Mesenchymal stem cell (in vitro differentiated cells and primary cell): ENCODE measurements around the gene ZC3H4.

Experiments used
- DNase-seq: peaks from one replicate; pipeline ENCODE4 v3.0.0-alpha.2; 2013
- H2AFZ ChIP-seq: one replicate; pipeline ENCODE4 v1.6.1; 2013; ENCODE audit warnings: low read depth, mild to moderate bottlenecking, control low read depth, inconsistent platforms, low read length, moderate library complexity
- H2AK5ac ChIP-seq: 2 replicates; pipeline ENCODE4 v1.6.1; 2013; ENCODE audit warnings: low read length, moderate library complexity, mild to moderate bottlenecking, inconsistent platforms; ENCODE audit not compliant: severe bottlenecking
- H2BK120ac ChIP-seq: one replicate; pipeline ENCODE4 v1.6.1; 2013; ENCODE audit warnings: low read depth, mild to moderate bottlenecking, inconsistent platforms, low read length, moderate library complexity
- H2BK12ac ChIP-seq, 2 experiments: one replicate each; pipeline ENCODE4 v1.6.1; 2013; ENCODE audit warnings: inconsistent platforms in 2 of 2, low read length in 2 of 2, mild to moderate bottlenecking in 2 of 2, moderate library complexity in 2 of 2, control low read depth in 1 of 2
- H2BK15ac ChIP-seq: one replicate; pipeline ENCODE4 v1.6.1; 2013; ENCODE audit warnings: mild to moderate bottlenecking, low read depth, inconsistent platforms; ENCODE audit not compliant: poor library complexity, severe bottlenecking
- H2BK5ac ChIP-seq: 2 replicates; pipeline ENCODE4 v1.6.1; 2013; ENCODE audit warnings: low read depth, mild to moderate bottlenecking, low read length, control low read depth, inconsistent platforms; ENCODE audit not compliant: poor library complexity, severe bottlenecking
- H3K14ac ChIP-seq, 2 experiments: one replicate each; pipeline ENCODE4 v1.6.1; 2013; ENCODE audit warnings: inconsistent platforms in 2 of 2, low read length in 2 of 2, control low read depth in 1 of 2, mild to moderate bottlenecking in 1 of 2, moderate library complexity in 1 of 2
- H3K18ac ChIP-seq, 2 experiments: one replicate each; pipeline ENCODE4 v1.6.1; 2013; ENCODE audit warnings: inconsistent platforms in 2 of 2, low read length in 2 of 2, control low read depth in 1 of 2, low read depth in 1 of 2, mild to moderate bottlenecking in 1 of 2
- H3K23ac ChIP-seq, 2 experiments: one replicate each; pipeline ENCODE4 v1.6.1; 2013; ENCODE audit warnings: inconsistent platforms in 2 of 2, low read length in 2 of 2, mild to moderate bottlenecking in 2 of 2, moderate library complexity in 2 of 2, control low read depth in 1 of 2
- H3K27ac ChIP-seq: 2 replicates; pipeline ENCODE4 v1.5.1; 2013; ENCODE audit warnings: mild to moderate bottlenecking, moderate library complexity, low read length, control low read depth, inconsistent platforms; ENCODE audit not compliant: poor library complexity, severe bottlenecking
- H3K27me3 ChIP-seq, 2 experiments: 2 replicates each; pipeline versions ENCODE4 v1.6.1 to v1.7.0; 2013; ENCODE audit warnings: low read length in 2 of 2, mild to moderate bottlenecking in 2 of 2, moderate library complexity in 2 of 2, control low read depth in 1 of 2, inconsistent platforms in 1 of 2; ENCODE audit not compliant: control insufficient read depth in 1 of 2, insufficient read depth in 1 of 2
- H3K36me3 ChIP-seq, 2 experiments: 2 replicates each; pipeline versions ENCODE4 v1.6.1 to v1.7.0; 2013; ENCODE audit warnings: low read length in 2 of 2, control low read depth in 1 of 2, inconsistent platforms in 1 of 2, low read depth in 1 of 2, mild to moderate bottlenecking in 1 of 2; ENCODE audit not compliant: insufficient read depth in 2 of 2, control insufficient read depth in 1 of 2
- H3K4ac ChIP-seq, 2 experiments: one replicate each; pipeline ENCODE4 v1.6.1; 2013; ENCODE audit warnings: inconsistent platforms in 2 of 2, low read length in 2 of 2, mild to moderate bottlenecking in 2 of 2, moderate library complexity in 2 of 2, control low read depth in 1 of 2, low read depth in 1 of 2
- H3K4me1 ChIP-seq: 2 replicates; pipeline ENCODE4 v1.6.1; 2013; ENCODE audit warnings: low read depth, low read length, control low read depth; ENCODE audit not compliant: control insufficient read depth, insufficient read depth
- H3K4me2 ChIP-seq: 2 replicates; pipeline ENCODE4 v1.6.1; 2013; ENCODE audit warnings: low read length, mild to moderate bottlenecking, inconsistent platforms; ENCODE audit not compliant: poor library complexity, severe bottlenecking
- H3K4me3 ChIP-seq, 2 experiments: 2 replicates each; pipeline versions ENCODE4 v1.5.1 to v1.7.0; 2013; ENCODE audit warnings: low read length in 2 of 2, mild to moderate bottlenecking in 2 of 2, control low read depth in 1 of 2, low read depth in 1 of 2; ENCODE audit not compliant: insufficient read depth in 1 of 2
- H3K79me1 ChIP-seq: replicated peaks from 2 replicates; pipeline ENCODE4 v1.6.1; 2013; ENCODE audit warnings: mild to moderate bottlenecking, control low read depth, low read length, inconsistent platforms; ENCODE audit not compliant: poor library complexity, severe bottlenecking
- H3K9ac ChIP-seq: 2 replicates; pipeline ENCODE4 v1.7.0; 2013; ENCODE audit warnings: mild to moderate bottlenecking, low read length, moderate library complexity
- H3K9me3 ChIP-seq: 2 replicates; pipeline ENCODE4 v1.7.0; 2013; ENCODE audit warnings: mild to moderate bottlenecking, low read length; ENCODE audit not compliant: control insufficient read depth
- H4K8ac ChIP-seq: one replicate; pipeline ENCODE4 v1.6.1; 2013; ENCODE audit warnings: inconsistent platforms, mild to moderate bottlenecking, low read length, moderate library complexity
- H4K91ac ChIP-seq: one replicate; pipeline ENCODE4 v1.6.1; 2013; ENCODE audit warnings: mild to moderate bottlenecking, low read length, inconsistent platforms
- WGBS: methylation state at CpG from one replicate; pipeline ENCODE4 v1.1.7; 2013; ENCODE audit warnings: mixed read lengths; 5-methylcytosine and 5-hydroxymethylcytosine counted together

The ZC3H4 gene

DNA sequence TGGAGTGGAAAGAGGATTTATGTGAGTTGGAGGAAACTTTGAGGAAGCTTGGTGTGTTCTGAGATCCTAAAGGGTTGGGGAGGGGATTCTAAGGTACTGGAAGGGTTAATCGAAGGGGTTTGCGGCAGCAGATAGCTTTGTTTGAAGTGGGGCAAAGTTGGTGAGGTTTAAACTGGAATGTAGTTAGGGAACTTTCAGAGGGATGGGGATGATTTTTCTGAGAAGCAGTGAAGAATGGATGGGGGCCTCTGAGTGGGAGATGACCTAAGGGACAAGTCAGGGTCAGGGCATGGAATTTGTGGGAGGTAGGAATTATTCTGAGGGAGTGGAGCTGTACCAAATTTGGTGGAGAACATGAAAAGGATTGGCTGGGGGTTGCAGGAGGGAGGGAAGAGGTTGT lies 21.0 kb upstream of the ZC3H4 start:
- H3K14ac ChIP-seq = no peak overlapping the region
- no peak overlapping the region for H3K18ac ChIP-seq
- H2AK5ac ChIP-seq = no peak overlapping the region
- H2BK120ac ChIP-seq = no peak overlapping the region
- peaks cover 6% of the 10 kb centered on the region for H3K4me1 ChIP-seq
- peak overlapping the region; percentile 30 for H3K4me2 ChIP-seq
- 79% methylated on average over 2 of the region's 2 CpGs for WGBS
- no peak overlapping the region for H2BK12ac ChIP-seq
- no peak for DNase-seq
- no peak overlapping the region for H3K27ac ChIP-seq
- no peaks in the 10 kb centered on the region for H3K27me3 ChIP-seq
- H2AFZ ChIP-seq = no peak overlapping the region
- H4K91ac ChIP-seq = no peak overlapping the region
- no peak overlapping the region for H4K8ac ChIP-seq
- no peak overlapping the region for H2BK5ac ChIP-seq
- peak overlapping the region in 1 of 2 experiments; percentile 36 for H3K4me3 ChIP-seq
- no peaks in the 10 kb centered on the region for H3K9me3 ChIP-seq
- no peak overlapping the region for H2BK15ac ChIP-seq
- peak overlapping the region; percentile 62 for H3K9ac ChIP-seq
- H3K79me1 ChIP-seq = no peaks in the 10 kb centered on the region
- H3K4ac ChIP-seq = no peak overlapping the region
- H3K36me3 ChIP-seq = peaks cover 4 to 15% of the 10 kb centered on the region in 2 experiments
- peak overlapping the region in 1 of 2 experiments; percentile 26 for H3K23ac ChIP-seq

GRCh38 chr19:47133021-47133471 lies 19.5 kb upstream of the ZC3H4 start:
- 95% methylated on average over 11 of the region's 11 CpGs for WGBS
- no peak overlapping the region for H2AFZ ChIP-seq
- no peak overlapping the region for H2BK120ac ChIP-seq
- H3K79me1 ChIP-seq = no peaks in the 10 kb centered on the region
- no peak overlapping the region for H2BK5ac ChIP-seq
- peak overlapping the region; percentile 96 for H3K9ac ChIP-seq
- H2AK5ac ChIP-seq = no peak overlapping the region
- peaks cover 0 to 7% of the 10 kb centered on the region in 2 experiments for H3K36me3 ChIP-seq
- no peak overlapping the region for H3K27ac ChIP-seq
- no peak overlapping the region for H3K18ac ChIP-seq
- no peak overlapping the region for H3K23ac ChIP-seq
- H3K27me3 ChIP-seq = no peaks in the 10 kb centered on the region
- DNase-seq = no peak
- no peak overlapping the region for H3K4ac ChIP-seq
- no peak overlapping the region for H4K91ac ChIP-seq
- H3K4me3 ChIP-seq = no peak overlapping the region
- H2BK12ac ChIP-seq = no peak overlapping the region
- H3K9me3 ChIP-seq = no peaks in the 10 kb centered on the region
- H3K4me2 ChIP-seq = no peak overlapping the region
- peaks cover 6% of the 10 kb centered on the region for H3K4me1 ChIP-seq
- no peak overlapping the region for H3K14ac ChIP-seq
- no peak overlapping the region for H4K8ac ChIP-seq
- no peak overlapping the region for H2BK15ac ChIP-seq

DNA sequence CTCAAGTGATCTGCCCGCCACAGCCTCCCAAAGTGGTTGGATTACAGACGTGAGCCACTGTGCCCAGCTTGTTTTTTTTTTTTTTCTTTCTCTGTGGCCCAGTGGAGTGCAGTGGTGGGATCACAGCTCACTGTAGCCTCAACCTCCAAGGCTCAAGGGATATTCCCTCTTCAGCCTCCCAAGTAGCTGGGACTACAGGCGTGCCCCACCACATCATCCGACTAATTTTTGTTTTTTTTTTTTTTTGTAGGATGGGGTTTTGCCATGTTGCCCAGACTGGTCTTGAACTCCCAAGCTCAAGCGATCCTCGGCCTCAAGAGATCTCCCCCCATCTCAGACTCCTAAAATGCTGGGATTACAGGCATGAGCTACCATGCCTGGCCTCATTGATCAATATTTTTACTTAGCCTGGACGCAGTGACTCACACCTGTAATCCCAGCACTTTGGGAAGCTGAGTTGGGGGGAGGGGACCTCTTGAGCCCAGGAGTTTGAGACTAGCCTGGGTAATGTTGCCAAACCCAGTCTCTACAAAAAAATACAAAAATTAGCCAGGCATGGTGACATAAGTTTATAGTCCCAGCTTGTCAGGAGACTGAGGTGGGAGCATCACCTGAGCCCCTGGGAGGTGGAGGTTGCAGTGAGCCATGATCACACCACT lies 18.7 kb upstream of the ZC3H4 start:
- Histone ChIP-seq H3K14ac (no peak overlapping the region), H4K91ac (no peak overlapping the region), H3K4ac (no peak overlapping the region), H3K9me3 (no peaks in the 10 kb centered on the region), H2BK5ac (no peak overlapping the region), H3K36me3 (peaks cover 0 to 7% of the 10 kb centered on the region in 2 experiments), H4K8ac (no peak overlapping the region), H3K27ac (no peak overlapping the region), H2BK120ac (no peak overlapping the region), H3K27me3 (no peaks in the 10 kb centered on the region), H3K4me1 (peaks cover 6% of the 10 kb centered on the region), H3K79me1 (no peaks in the 10 kb centered on the region), H3K18ac (no peak overlapping the region), H3K9ac (peak overlapping the region; percentile 96), H2BK15ac (no peak overlapping the region), H2BK12ac (no peak overlapping the region), H3K4me3 (peak overlapping the region in 1 of 2 experiments; percentile 92), H2AFZ (no peak overlapping the region), H3K4me2 (peak overlapping the region; percentile 25), H2AK5ac (no peak overlapping the region), H3K23ac (no peak overlapping the region)
- DNase-seq = no peak
- WGBS = 81% methylated on average over 4 of the region's 7 CpGs

- Histone ChIP-seq H3K18ac (peak within 1 kb of the TSS; percentile 56 to 91), H2AK5ac (no peak within 1 kb of the TSS), H3K27me3 (no peaks in the 10 kb centered on the region), H3K4me1 (peaks cover 6% of the 10 kb centered on the region), H2BK120ac (peak within 1 kb of the TSS; percentile 88), H3K23ac (peak within 1 kb of the TSS in 1 of 2 experiments; percentile 95), H3K9ac (peak within 1 kb of the TSS; percentile 96), H3K14ac (peak within 1 kb of the TSS; percentile 94 to 97), H2AFZ (peak within 1 kb of the TSS; percentile 87), H3K27ac (peak within 1 kb of the TSS; percentile 69), H3K4me3 (peak within 1 kb of the TSS; percentile 78 to 92), H3K4ac (peak within 1 kb of the TSS; percentile 79 to 94), H2BK15ac (peak within 1 kb of the TSS; percentile 87), H3K79me1 (no peaks in the 10 kb centered on the region), H4K8ac (peak within 1 kb of the TSS; percentile 74), H3K36me3 (peaks cover 0 to 7% of the 10 kb centered on the region in 2 experiments), H3K9me3 (no peaks in the 10 kb centered on the region), H2BK12ac (peak within 1 kb of the TSS in 1 of 2 experiments; percentile 33), H4K91ac (peak within 1 kb of the TSS; percentile 64), H2BK5ac (peak within 1 kb of the TSS; percentile 82), H3K4me2 (peak within 1 kb of the TSS; percentile 95)
- WGBS = under 1% methylated on average over 51 of the region's 51 CpGs
- peak; percentile 98 for DNase-seq
These were observed 17.1 kb upstream of the ZC3H4 start, which contains the start of gene SAE1 for GRCh38 chr19:47130589-47131227. SAE1 (plus strand) TSS chr19:47130835; CDS start chr19:47130931, 96 bp downstream.
